ENCODE measurements around the gene MAN1C1.

GRCh38 chr1:25799352-25799934 is 182.9 kb downstream of the MAN1C1 start:
- TF ChIP-seq CTCF (IDR thresholded peaks at IDR 0.05 in 2 of 3, conservative IDR thresholded peaks at IDR 0.05 in 1 of 3; ENCODE audit: borderline replicate concordance in 1 of 3, insufficient read depth in 1 of 3, low read depth in 2 of 3, low read length in 2 of 3) = no peak
- TF ChIP-seq SP1 (IDR thresholded peaks at IDR 0.05; ENCODE audit: low read depth) = no peak

Data from HCT116 (cell line).